ENCODE data around the gene GPR161. TPM values are rescaled to one million over a fixed set of nuclear protein-coding genes. Genes with fewer than 3 reads are reported as not detected.

Gene GPR161
- total and polyA plus RNA-seq, 2 of the 13 experiments (the other 11 are each of a cell fraction or from before 2014, with no cell fraction given): 0.13 to 0.35 TPM

- DNase-seq (ENCODE audit: low spot score) (peak; percentile 11), ATAC-seq (peak; percentile 79), FAIRE-seq (no peak)
- in situ Hi-C loops (cut with HindIII; ENCODE audit: extremely low pct_ligation_motif_present, low pct_unique_long_range_greater_than_20kb): no loop called here
- Histone ChIP-seq H2AFZ (ENCODE audit: low read length) (no peak overlapping the region), H3K27me3 (ENCODE audit: control insufficient read depth in 1 of 2, insufficient read depth in 2 of 2, low read length in 2 of 2) (no peaks in the 10 kb centered on the region), H3K4me3 (replicated peaks in 1 of 3; ENCODE audit: insufficient read depth in 1 of 3, low read depth in 2 of 3, low read length in 3 of 3) (no peak overlapping the region; a peak in 1 of 6 replicates), H3K4me1 (ENCODE audit: insufficient read depth, low read length) (peaks cover 6% of the 10 kb centered on the region; the same call in 1 of the 2 replicates), H3K27ac (ENCODE audit: extremely low read length, insufficient read depth, low read length) (no peak overlapping the region), H3K9ac (ENCODE audit: insufficient read depth, low read depth, low read length) (no peak overlapping the region), H3K4me2 (ENCODE audit: low read depth, low read length) (peak overlapping the region; percentile 29; the same call in 1 of the 2 replicates), H3K9me3 (ENCODE audit: low read length) (no peaks in the 10 kb centered on the region), H3K79me2 (ENCODE audit: insufficient read depth, low read length) (no peaks in the 10 kb centered on the region), H3K36me3 (replicated peaks in 1 of 2; ENCODE audit: control insufficient read depth in 1 of 2, insufficient read depth in 2 of 2, low read length in 2 of 2) (no peaks in the 10 kb centered on the region), H4K20me1 (ENCODE audit: insufficient read depth, low read length) (no peaks in the 10 kb centered on the region)
- no TSS peak for BruUV-seq (replicated peaks)
- ChIA-PET CTCF (ENCODE audit: low intra/inter-chr PET ratio, low total read pairs) (no interaction called here), POLR2A (no interaction called here)
- intact Hi-C loops (cut with micrococcal nuclease; ENCODE audit: unreplicated experiment): no loop called here
- TF ChIP-seq KDM2A (CRISPR knock-in tag; IDR thresholded peaks at IDR 0.05; ENCODE audit: borderline replicate concordance, low read depth) (peak; percentile 42; the same call in 1 of the 2 replicates), CTCF (CRISPR knock-in tag; IDR thresholded peaks at IDR 0.05) (peak; percentile 79), NFE2L2 (IDR thresholded peaks at IDR 0.05; ENCODE audit: low read length) (peak; percentile 69), MAFK (conservative IDR thresholded peaks at IDR 0.05 in 1 of 2, IDR thresholded peaks at IDR 0.05 in 1 of 2; ENCODE audit: low read length in 2 of 2) (no peak), SOX5 (CRISPR knock-in tag; IDR thresholded peaks at IDR 0.05; ENCODE audit: borderline replicate concordance) (no peak), NFYB (CRISPR knock-in tag; IDR thresholded peaks at IDR 0.05) (no peak), ZFX (CRISPR knock-in tag; IDR thresholded peaks at IDR 0.05; ENCODE audit: low read depth) (peak; percentile 15; the same call in 1 of the 2 replicates), RAD21 (CRISPR knock-in tag; IDR thresholded peaks at IDR 0.05) (peak; percentile 23; the same call in 1 of the 2 replicates), TP53 (CRISPR knock-in tag; conservative IDR thresholded peaks at IDR 0.05) (0 out of 2 replicates have a peak, but pooled peaks have one; percentile 29), STAG1 (CRISPR knock-in tag; IDR thresholded peaks at IDR 0.05) (peak; percentile 43), ZNF598 (CRISPR knock-in tag; IDR thresholded peaks at IDR 0.05; ENCODE audit: borderline replicate concordance) (no peak), ZNF839 (CRISPR knock-in tag; IDR thresholded peaks at IDR 0.05; ENCODE audit: borderline replicate concordance) (no peak)
- WGBS (ENCODE audit: low lambda C conversion rate): 35% methylated on average over 13 of the region's 13 CpGs
Observed at GRCh38 chr1:168084396-168085231, 52.1 kb downstream of the GPR161 start.
